ENCODE results near the gene ZCWPW1.

Gene ZCWPW1

GRCh38 chr7:100469227-100470044 lies 40.9 kb upstream of the ZCWPW1 start:
- Histone ChIP-seq H3K9me3 (ENCODE audit: control insufficient read depth, low read length) (no peaks in the 10 kb centered on the region), H3K9ac (no peak overlapping the region), H3K36me3 (ENCODE audit: control insufficient read depth, insufficient read depth, low read length) (no peaks in the 10 kb centered on the region), H3K4me1 (peaks cover 6% of the 10 kb centered on the region), H3K27ac (no peak overlapping the region), H2AFZ (no peak overlapping the region), H3K4me2 (ENCODE audit: low read length) (peak overlapping the region; percentile 26), H3K4me3 (ENCODE audit: low read depth, low read length) (no peak overlapping the region), H3K79me2 (peaks cover under 1% of the 10 kb centered on the region), H3K27me3 (ENCODE audit: control insufficient read depth, insufficient read depth, low read length) (no peaks in the 10 kb centered on the region)
- peak; percentile 96 for TF ChIP-seq CTCF (IDR thresholded peaks at IDR 0.05)

- Histone ChIP-seq H3K36me3 (ENCODE audit: control insufficient read depth, insufficient read depth, low read length) (no peaks in the 10 kb centered on the region), H3K9me3 (ENCODE audit: control insufficient read depth, low read length) (no peaks in the 10 kb centered on the region), H3K27ac (no peak overlapping the region), H2AFZ (no peak overlapping the region), H3K9ac (no peak overlapping the region), H3K4me3 (ENCODE audit: low read depth, low read length) (no peak overlapping the region), H3K4me1 (peaks cover 6% of the 10 kb centered on the region), H3K27me3 (ENCODE audit: control insufficient read depth, insufficient read depth, low read length) (no peaks in the 10 kb centered on the region), H3K79me2 (no peaks in the 10 kb centered on the region), H3K4me2 (ENCODE audit: low read length) (no peak overlapping the region)
- no peak for TF ChIP-seq CTCF (IDR thresholded peaks at IDR 0.05)
These were observed 39.3 kb upstream of the ZCWPW1 start for GRCh38 chr7:100467638-100468373.

GRCh38 chr7:100466653-100467605 lies 38.4 kb upstream of the ZCWPW1 start:
- Histone ChIP-seq H3K9ac (no peak overlapping the region), H3K36me3 (ENCODE audit: control insufficient read depth, insufficient read depth, low read length) (no peaks in the 10 kb centered on the region), H3K4me1 (peaks cover 6% of the 10 kb centered on the region), H3K79me2 (no peaks in the 10 kb centered on the region), H3K4me3 (ENCODE audit: low read depth, low read length) (no peak overlapping the region), H3K4me2 (ENCODE audit: low read length) (no peak overlapping the region), H3K27ac (no peak overlapping the region), H3K9me3 (ENCODE audit: control insufficient read depth, low read length) (no peaks in the 10 kb centered on the region), H2AFZ (no peak overlapping the region), H3K27me3 (ENCODE audit: control insufficient read depth, insufficient read depth, low read length) (no peaks in the 10 kb centered on the region)
- no peak for TF ChIP-seq CTCF (IDR thresholded peaks at IDR 0.05)

GRCh38 chr7:100465702-100466311 lies 37.3 kb upstream of the ZCWPW1 start:
- H3K36me3 ChIP-seq (ENCODE audit: control insufficient read depth, insufficient read depth, low read length): no peaks in the 10 kb centered on the region
- H3K9me3 ChIP-seq (ENCODE audit: control insufficient read depth, low read length): no peaks in the 10 kb centered on the region
- H3K4me1 ChIP-seq: peaks cover 6% of the 10 kb centered on the region
- H3K9ac ChIP-seq: no peak overlapping the region
- H3K4me3 ChIP-seq (ENCODE audit: low read depth, low read length): no peak overlapping the region
- no peaks in the 10 kb centered on the region for H3K79me2 ChIP-seq
- no peaks in the 10 kb centered on the region for H3K27me3 ChIP-seq (ENCODE audit: control insufficient read depth, insufficient read depth, low read length)
- peak; percentile 59 for TF ChIP-seq CTCF (IDR thresholded peaks at IDR 0.05)
- H3K4me2 ChIP-seq (ENCODE audit: low read length): no peak overlapping the region
- no peak overlapping the region for H2AFZ ChIP-seq
- no peak overlapping the region for H3K27ac ChIP-seq

All from parathyroid adenoma (tissue), 2 donors.